ENCODE measurements around the gene SAPCD2. TPM values are rescaled to one million over a fixed set of nuclear protein-coding genes. Genes with fewer than 3 reads are reported as not detected.

SAPCD2 gene
- total RNA-seq, 4 donors from 2014 or later, result 0.13 to 1.3 (median 0.19) TPM

DNA sequence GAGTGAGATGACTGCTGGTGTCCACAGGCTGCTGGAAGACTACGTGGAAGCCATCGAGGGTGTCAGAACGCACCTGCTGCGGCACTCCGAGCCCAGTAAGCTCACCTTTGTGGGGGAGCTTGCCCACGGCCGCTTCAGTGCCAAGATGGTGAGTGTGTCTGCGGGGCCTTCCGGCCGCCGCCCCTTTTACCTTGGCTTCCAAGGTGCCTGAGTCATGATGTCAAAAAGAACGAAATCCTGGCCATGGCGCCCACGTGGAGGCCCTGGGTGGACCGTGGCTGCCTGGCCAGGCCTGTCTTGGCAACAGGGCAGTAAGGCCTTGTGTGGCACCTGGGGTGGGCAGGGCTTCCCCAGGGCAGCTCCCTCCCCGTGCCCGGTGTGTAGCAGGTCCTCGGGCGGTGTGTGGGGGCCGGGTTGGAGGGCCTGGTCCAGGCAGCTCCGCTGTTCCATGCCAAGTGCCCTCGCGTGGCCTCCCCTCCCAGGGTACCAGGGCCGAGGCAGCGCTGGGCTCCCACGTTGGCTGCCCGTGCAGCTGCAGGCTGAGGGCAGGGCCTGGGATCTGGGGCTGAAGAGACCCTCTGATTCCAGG, 36.4 kb upstream of the SAPCD2 start:
- Histone ChIP-seq H3K9me3 (no peaks in the 10 kb centered on the region), H3K27me3 (no peaks in the 10 kb centered on the region), H3K36me3 (peaks cover 0 to 100% of the 10 kb centered on the region in 2 donors), H3K27ac (no peak overlapping the region), H3K4me1 (no peaks in the 10 kb centered on the region), H3K4me3 (no peak overlapping the region)
- ATAC-seq, result no peak
- no CpG with 5 or more reads among the region's 27 CpGs for WGBS, 2 donors (ENCODE audit: low coverage in 1 of 2)
- TF ChIP-seq POLR2AphosphoS5 (IDR thresholded peaks at IDR 0.05) (no peak), EP300 (IDR thresholded peaks at IDR 0.05) (no peak), POLR2A (IDR thresholded peaks at IDR 0.05) (no peak)
- TF ChIP-seq, protein P1, sequence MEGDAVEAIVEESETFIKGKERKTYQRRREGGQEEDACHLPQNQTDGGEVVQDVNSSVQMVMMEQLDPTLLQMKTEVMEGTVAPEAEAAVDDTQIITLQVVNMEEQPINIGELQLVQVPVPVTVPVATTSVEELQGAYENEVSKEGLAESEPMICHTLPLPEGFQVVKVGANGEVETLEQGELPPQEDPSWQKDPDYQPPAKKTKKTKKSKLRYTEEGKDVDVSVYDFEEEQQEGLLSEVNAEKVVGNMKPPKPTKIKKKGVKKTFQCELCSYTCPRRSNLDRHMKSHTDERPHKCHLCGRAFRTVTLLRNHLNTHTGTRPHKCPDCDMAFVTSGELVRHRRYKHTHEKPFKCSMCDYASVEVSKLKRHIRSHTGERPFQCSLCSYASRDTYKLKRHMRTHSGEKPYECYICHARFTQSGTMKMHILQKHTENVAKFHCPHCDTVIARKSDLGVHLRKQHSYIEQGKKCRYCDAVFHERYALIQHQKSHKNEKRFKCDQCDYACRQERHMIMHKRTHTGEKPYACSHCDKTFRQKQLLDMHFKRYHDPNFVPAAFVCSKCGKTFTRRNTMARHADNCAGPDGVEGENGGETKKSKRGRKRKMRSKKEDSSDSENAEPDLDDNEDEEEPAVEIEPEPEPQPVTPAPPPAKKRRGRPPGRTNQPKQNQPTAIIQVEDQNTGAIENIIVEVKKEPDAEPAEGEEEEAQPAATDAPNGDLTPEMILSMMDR (IDR thresholded peaks at IDR 0.05), result no peak

DNA sequence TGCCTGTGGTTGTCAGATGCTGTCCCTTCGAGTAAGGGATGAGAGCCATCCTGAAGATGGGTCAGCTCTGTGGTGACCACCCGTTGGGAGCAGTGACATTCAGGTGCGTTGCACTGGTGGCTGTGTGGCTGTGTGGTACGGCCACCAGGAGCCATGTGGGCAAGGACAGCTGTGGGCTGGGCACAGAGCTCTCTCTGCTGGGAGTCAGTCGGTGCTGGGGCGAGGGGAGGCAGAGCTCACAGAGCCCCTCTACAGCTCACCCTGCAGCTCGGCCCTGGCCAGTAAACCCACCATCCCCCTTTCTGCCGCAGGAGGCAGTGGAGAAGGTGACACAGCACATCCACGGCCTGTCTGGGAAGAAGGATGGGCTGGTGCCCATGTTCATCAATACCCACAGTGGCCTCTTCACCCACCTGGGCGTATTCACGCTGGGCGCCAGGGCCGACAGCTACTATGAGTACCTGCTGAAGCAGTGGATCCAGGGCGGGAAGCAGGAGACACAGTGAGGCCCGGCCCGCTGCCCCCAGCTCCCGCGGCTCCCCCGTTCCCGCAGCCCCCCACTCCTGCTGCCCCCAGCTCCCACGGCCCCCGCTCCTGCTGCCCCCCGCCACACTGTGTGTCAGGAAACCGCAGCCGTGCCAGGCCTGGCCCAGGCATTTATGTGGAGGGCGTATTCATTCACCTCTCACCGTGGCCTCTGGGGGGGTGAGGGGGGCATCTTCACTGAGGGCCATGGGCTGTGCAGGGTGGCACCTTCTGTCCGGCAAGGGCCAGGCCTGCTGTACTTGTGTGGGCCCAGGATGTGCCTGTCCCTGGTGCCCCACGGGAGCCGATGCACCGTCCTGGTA, 35.7 kb upstream of the SAPCD2 start:
- no peak for ATAC-seq
- no peaks in the 10 kb centered on the region for H3K9me3 ChIP-seq
- H3K36me3 ChIP-seq, result peaks cover 0 to 100% of the 10 kb centered on the region in 2 donors
- H3K27me3 ChIP-seq, result no peaks in the 10 kb centered on the region
- no peaks in the 10 kb centered on the region for H3K4me1 ChIP-seq
- H3K27ac ChIP-seq, result no peak overlapping the region
- TF ChIP-seq POLR2A (IDR thresholded peaks at IDR 0.05), result no peak
- TF ChIP-seq, protein P1 (IDR thresholded peaks at IDR 0.05), result no peak
- no peak for TF ChIP-seq EP300 (IDR thresholded peaks at IDR 0.05)
- TF ChIP-seq POLR2AphosphoS5 (IDR thresholded peaks at IDR 0.05), result no peak
- no peak overlapping the region for H3K4me3 ChIP-seq
- WGBS, 2 donors (ENCODE audit: low coverage in 1 of 2), result no CpG with 5 or more reads among the region's 31 CpGs

GRCh38 chr9:137103206-137103999, 33.0 kb upstream of the SAPCD2 start:
- Histone ChIP-seq H3K4me1 (no peaks in the 10 kb centered on the region), H3K27me3 (no peaks in the 10 kb centered on the region), H3K27ac (no peak overlapping the region), H3K4me3 (no peak overlapping the region), H3K9me3 (no peaks in the 10 kb centered on the region), H3K36me3 (peaks cover 0 to 100% of the 10 kb centered on the region in 2 donors)
- WGBS, 2 donors (ENCODE audit: low coverage in 1 of 2), result 84 to 89% methylated on average over 5 to 25 of the region's 37 CpGs
- TF ChIP-seq, protein P1 (IDR thresholded peaks at IDR 0.05), result no peak
- TF ChIP-seq POLR2AphosphoS5 (IDR thresholded peaks at IDR 0.05) (no peak), POLR2A (IDR thresholded peaks at IDR 0.05) (no peak), EP300 (IDR thresholded peaks at IDR 0.05) (no peak)
- ATAC-seq, result no peak

GRCh38 chr9:137099231-137099630, 28.9 kb upstream of the SAPCD2 start:
- no peak for ATAC-seq
- H3K36me3 ChIP-seq, result peaks cover 0 to 100% of the 10 kb centered on the region in 2 donors
- TF ChIP-seq POLR2AphosphoS5 (IDR thresholded peaks at IDR 0.05), result no peak
- TF ChIP-seq, protein P1 (IDR thresholded peaks at IDR 0.05), result no peak
- TF ChIP-seq POLR2A (IDR thresholded peaks at IDR 0.05), result no peak
- no peak for TF ChIP-seq EP300 (IDR thresholded peaks at IDR 0.05)

More at GRCh38 chr9:137099231-137099630, 28.9 kb upstream of the SAPCD2 start:
- WGBS, 2 donors (ENCODE audit: low coverage in 1 of 2), result no CpG with 5 or more reads among the region's 14 CpGs
- Histone ChIP-seq H3K27me3 (no peaks in the 10 kb centered on the region), H3K4me3 (no peak overlapping the region), H3K9me3 (no peaks in the 10 kb centered on the region), H3K4me1 (no peaks in the 10 kb centered on the region), H3K27ac (no peak overlapping the region)
